Measurements from ENCODE around the gene MBLAC2. TPM values are rescaled to one million over a fixed set of nuclear protein-coding genes. Genes with fewer than 3 reads are reported as not detected.
A peak's percentile ranks its signal among the peaks of the same experiment; 100 is the strongest.

MBLAC2 gene
- total RNA-seq, 1 experiment from 2014 or later: 4.6 TPM

DNA sequence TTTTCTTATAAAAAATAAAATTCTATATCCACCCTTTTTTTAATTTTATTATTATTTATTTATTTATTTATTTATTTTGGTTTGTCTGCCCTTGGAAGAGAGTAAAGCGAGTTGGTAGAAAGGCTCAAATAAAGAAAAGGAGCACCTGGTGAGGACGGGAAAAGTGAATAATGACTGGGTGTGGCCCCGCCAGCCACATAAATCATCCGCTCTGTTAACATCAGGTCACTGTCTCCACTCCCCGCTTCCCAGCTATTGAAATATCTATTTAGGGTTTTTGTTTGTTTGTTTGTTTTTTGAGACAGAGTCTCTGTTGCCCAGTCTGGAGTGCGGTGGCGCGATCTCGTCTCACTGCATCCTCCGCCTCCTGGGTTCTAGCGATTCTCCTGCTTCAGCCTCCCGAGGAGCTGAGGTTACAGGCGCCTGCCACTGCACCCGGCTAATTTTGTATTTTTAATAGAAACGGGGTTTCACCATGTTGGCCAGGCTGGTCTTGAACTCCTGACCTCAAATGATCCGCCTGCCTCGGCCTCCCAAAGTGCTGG, 937 bp upstream of the MBLAC2 start:
- CTCF ChIA-PET: no interaction called here
- Histone ChIP-seq H3K9me2 (ENCODE audit: insufficient read depth) (no peaks in the 10 kb centered on the region; the same call in 1 of the 2 replicates), H3K4me1 (replicated peaks; ENCODE audit: insufficient read depth) (peaks cover 16% of the 10 kb centered on the region), H3K4me3 (peak overlapping the region; percentile 75; the same call in 1 of the 2 replicates), H3K27me3 (ENCODE audit: insufficient read depth, low read depth) (no peaks in the 10 kb centered on the region), H3K4me2 (peak overlapping the region; percentile 90), H3K27ac (no peak overlapping the region), H2AFZ (peak overlapping the region; percentile 100; the same call in 1 of the 2 replicates), H3F3A (ENCODE audit: insufficient read depth, low read depth) (peaks cover 5% of the 10 kb centered on the region; the same call in 1 of the 2 replicates), H4K20me1 (ENCODE audit: insufficient read depth) (no peaks in the 10 kb centered on the region), H3K9me3 (ENCODE audit: insufficient read depth, low read depth) (no peaks in the 10 kb centered on the region), H3K36me3 (ENCODE audit: low read depth) (no peaks in the 10 kb centered on the region), H3K79me2 (ENCODE audit: low read depth) (peaks cover 21% of the 10 kb centered on the region)
- intact Hi-C loops (cut with micrococcal nuclease; ENCODE audit: unreplicated experiment): no loop called here
- TF ChIP-seq CTCF (conservative IDR thresholded peaks at IDR 0.05): no peak
- no peak for TF ChIP-seq EZH2 (IDR thresholded peaks at IDR 0.05; ENCODE audit: low read depth)
- BruUV-seq (replicated peaks): TSS peak; percentile 68
- POLR2A ChIA-PET (ENCODE audit: unreplicated experiment): interaction anchor here (0.6 to 0.7 kb wide), 2 partner anchors 33 to 58 kb away, joined by 3 to 7 read pairs; no protein-coding TSS in a partner anchor
- no peak for DNase-seq

DNA sequence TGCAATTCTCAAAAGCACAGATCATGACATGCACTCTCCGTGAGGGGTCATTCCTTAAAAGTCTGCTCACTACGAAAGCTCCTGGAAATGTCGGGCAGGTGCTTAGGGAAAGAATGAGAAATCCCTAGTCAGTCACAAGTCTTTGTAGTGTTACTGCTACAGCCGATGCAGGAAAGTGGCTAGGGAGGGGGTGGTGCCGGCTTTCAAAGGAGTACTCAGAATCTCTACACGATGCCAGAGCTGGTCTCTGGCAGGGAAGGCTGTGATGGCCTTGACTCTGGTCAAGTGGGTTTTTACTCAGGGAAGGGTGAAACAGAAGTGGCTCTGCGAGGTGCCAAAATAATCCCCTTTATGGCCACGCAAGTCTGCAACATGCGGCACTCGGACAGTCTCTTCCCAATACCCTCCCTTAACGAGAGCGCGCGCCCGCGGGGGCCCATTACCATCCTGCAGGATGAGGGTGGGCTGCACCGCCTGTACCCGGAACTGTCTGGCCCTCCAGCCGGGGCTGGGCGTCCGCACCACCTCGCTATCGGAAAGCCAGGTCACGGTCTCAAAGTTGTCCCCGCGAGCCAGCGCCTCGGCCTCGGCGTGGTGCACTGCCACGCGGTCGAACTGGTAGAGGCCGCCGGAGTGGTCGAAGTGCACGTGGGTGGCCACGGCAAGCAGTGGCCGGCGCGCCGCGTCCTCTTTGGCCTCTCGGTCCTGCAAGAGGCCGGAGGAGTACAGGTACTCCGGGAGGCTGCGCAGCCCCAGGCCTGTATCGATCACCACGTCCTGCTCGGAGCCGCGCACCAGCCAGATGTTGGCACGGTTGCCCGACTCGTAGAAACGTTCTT, 956 bp downstream of the MBLAC2 start:
- H3K9me3 ChIP-seq (ENCODE audit: insufficient read depth, low read depth): no peaks in the 10 kb centered on the region
- CTCF ChIA-PET: no interaction called here
- peak overlapping the region; percentile 90 for H3K4me2 ChIP-seq
- no peaks in the 10 kb centered on the region; the same call in 1 of the 2 replicates for H3K9me2 ChIP-seq (ENCODE audit: insufficient read depth)
- H3K4me1 ChIP-seq (replicated peaks; ENCODE audit: insufficient read depth): peaks cover 16% of the 10 kb centered on the region
- DNase-seq: peak; percentile 5 to 35
- no peaks in the 10 kb centered on the region for H3K27me3 ChIP-seq (ENCODE audit: insufficient read depth, low read depth)
- peaks cover 8% of the 10 kb centered on the region; the same call in 1 of the 2 replicates for H3F3A ChIP-seq (ENCODE audit: insufficient read depth, low read depth)
- no peaks in the 10 kb centered on the region for H4K20me1 ChIP-seq (ENCODE audit: insufficient read depth)
- BruUV-seq (replicated peaks): TSS peak; percentile 29
- H3K27ac ChIP-seq: peak overlapping the region; percentile 51
- POLR2A ChIA-PET (ENCODE audit: unreplicated experiment): no interaction called here
- peak overlapping the region; percentile 75 for H3K4me3 ChIP-seq
- TF ChIP-seq EZH2 (IDR thresholded peaks at IDR 0.05; ENCODE audit: low read depth): no peak
- TF ChIP-seq CTCF (conservative IDR thresholded peaks at IDR 0.05): no peak
- intact Hi-C loops (cut with micrococcal nuclease; ENCODE audit: unreplicated experiment): loop anchor here (1.0 kb wide), 2 partner anchors 56 to 63 kb away; partner anchors contain the start of gene LYSMD3
- H3K79me2 ChIP-seq (ENCODE audit: low read depth): peaks cover 21% of the 10 kb centered on the region
- H2AFZ ChIP-seq: peak overlapping the region; percentile 100
- H3K36me3 ChIP-seq (ENCODE audit: low read depth): peaks cover 4% of the 10 kb centered on the region; the same call in 1 of the 2 replicates

GRCh38 chr5:90472783-90473395, 1.7 kb downstream of the MBLAC2 start:
- BruUV-seq (replicated peaks): no TSS peak
- Histone ChIP-seq H3K9me3 (ENCODE audit: insufficient read depth, low read depth) (no peaks in the 10 kb centered on the region), H3K79me2 (ENCODE audit: low read depth) (peaks cover 21% of the 10 kb centered on the region), H3K36me3 (ENCODE audit: low read depth) (peaks cover 4% of the 10 kb centered on the region; the same call in 1 of the 2 replicates), H2AFZ (peak overlapping the region; percentile 100), H3K4me2 (peak overlapping the region; percentile 90), H3K9me2 (ENCODE audit: insufficient read depth) (no peaks in the 10 kb centered on the region; the same call in 1 of the 2 replicates), H3K27me3 (ENCODE audit: insufficient read depth, low read depth) (no peaks in the 10 kb centered on the region), H3F3A (ENCODE audit: insufficient read depth, low read depth) (peaks cover 8% of the 10 kb centered on the region; the same call in 1 of the 2 replicates), H3K4me3 (peak overlapping the region; percentile 75), H3K27ac (peak overlapping the region; percentile 51), H3K4me1 (replicated peaks; ENCODE audit: insufficient read depth) (peaks cover 16% of the 10 kb centered on the region), H4K20me1 (ENCODE audit: insufficient read depth) (no peaks in the 10 kb centered on the region)
- CTCF ChIA-PET: no interaction called here
- no peak for TF ChIP-seq CTCF (conservative IDR thresholded peaks at IDR 0.05)
- TF ChIP-seq EZH2 (IDR thresholded peaks at IDR 0.05; ENCODE audit: low read depth): no peak
- POLR2A ChIA-PET (ENCODE audit: unreplicated experiment): no interaction called here
- intact Hi-C loops (cut with micrococcal nuclease; ENCODE audit: unreplicated experiment): no loop called here
- DNase-seq: peak in 1 of 2 experiments; percentile 49

All from PC-9 (cell line).